Adrenal gland (tissue), 12 donors: ENCODE measurements around the gene ARHGAP18. TPM values are rescaled to one million over a fixed set of nuclear protein-coding genes. Genes with fewer than 3 reads are reported as not detected.
A peak's percentile ranks its signal among the peaks of the same experiment; 100 is the strongest.

Experiments used
- DNase-seq, 7 donors: peaks; one replicate each; pipeline ENCODE4 v3.0.0-alpha.2; 2019 to 2020
- H3K27ac ChIP-seq, 5 donors: fragments of 200-600 bp; sonication (generic) in 4 of 5; 1 replicate in 3 of 5; 2 replicates in 2 of 5; pipeline versions ENCODE4 v1.5.1 to v1.8.0; 2016 to 2020; ENCODE audit warnings: mild to moderate bottlenecking in 1 of 5
- H3K27me3 ChIP-seq: fragments of 200-600 bp; 2 replicates; pipeline ENCODE4 v1.8.0; 2021
- H3K36me3 ChIP-seq, 2 donors: fragments of 200-600 bp; replicated peaks in 1 of 2; 1 replicate in 1 of 2; 2 replicates in 1 of 2; pipeline versions ENCODE4 v1.5.1 to v1.8.0; 2018 to 2022
- H3K4me1 ChIP-seq, 2 donors: fragments of 200-600 bp; replicated peaks in 1 of 2; 1 replicate in 1 of 2; 2 replicates in 1 of 2; pipeline versions ENCODE4 v1.5.1 to v1.8.0; 2018 to 2021
- H3K4me3 ChIP-seq, 4 donors: fragments of 200-600 bp; sonication (generic) in 3 of 4; one replicate each; pipeline ENCODE4 v1.5.1; 2016 to 2018
- H3K9me3 ChIP-seq, 3 donors: fragments of 200-600 bp; sonication (generic) in 1 of 3; replicated peaks in 1 of 3; 1 replicate in 2 of 3; 2 replicates in 1 of 3; pipeline versions ENCODE4 v1.5.1 to v1.8.0; 2016 to 2021
- CTCF ChIP-seq, 6 experiments: fragments of 450-650 bp in 4 of 6; fragments of 200-600 bp in 2 of 6; sonication (generic) in 1 of 6; IDR thresholded peaks; 1 replicate in 5 of 6; 2 replicates in 1 of 6; pipeline versions ENCODE4 v1.5.1 to v1.8.0; 2016 to 2021; ENCODE audit warnings: antibody characterized with exemption in 6 of 6, mild to moderate bottlenecking in 2 of 6, moderate library complexity in 1 of 6
- POLR2A ChIP-seq, 2 donors: fragments of 450-650 bp; IDR thresholded peaks; one replicate each; pipeline ENCODE4 v1.6.1; 2017; ENCODE audit warnings: antibody characterized with exemption in 2 of 2, mild to moderate bottlenecking in 2 of 2, moderate library complexity in 1 of 2
- WGBS, 4 donors: extraction: QIAGEN DNeasy Blood & Tissue Kit in 2 of 4; methylation state at CpG; one replicate each; pipeline versions ENCODE4 v1.1.5 to v1.1.7; 2013 to 2017; 5-methylcytosine and 5-hydroxymethylcytosine counted together
- intact Hi-C, 2 donors: fragments of 100-400 bp; cut with DNase I; formaldehyde crosslinking; loops; one replicate each; pipeline versions ENCODE4 v1.14.1 to v1.15.0; 2022 to 2023
- polyA plus RNA-seq, 3 donors: library from polyadenylated mRNA; stranded (reverse); fragments of 200-250 nt in 2 of 3; fragments of 350-450 nt in 1 of 3; fragmentation: Illumina TruSeq in 1 of 3; extraction: RNeasy Lipid Tissue Mini Kit (QIAGEN cat#74804) in 1 of 3; gene quantifications; one replicate each; pipeline ENCODE4 v1.2.3, GENCODE V29; 2013 to 2014
- total RNA-seq, 9 donors: library from RNA; depleted of rRNA in 4 of 9; stranded (reverse); fragments of >200 nt in 4 of 9; fragments of 120-200 nt in 1 of 9; fragmentation: NEBNext Ultra II Directional in 1 of 9; extraction: Animal tissue kit (Norgen Biotek cat#: 25700) in 1 of 9; gene quantifications; one replicate each; pipeline versions ENCODE4 v1.1.0 to v1.2.4, GENCODE V29; 2013 to 2023
- donor health status: healthy with polysubstance abuse.
- donor health status: Bipolar disorder and iron deficiency.
- donor health status: DM: yes; HTN: yes; CAD: no.
- donor health status: DM: no; HTN: no; CAD: no.
- donor health status: DM: no; HTN: no; CAD: no.
- donor health status: DM: yes; HTN: yes; CAD: no.

The ARHGAP18 gene
- total and polyA plus RNA-seq, 12 donors = 22.0 to 101 (median 75.8) TPM

DNA sequence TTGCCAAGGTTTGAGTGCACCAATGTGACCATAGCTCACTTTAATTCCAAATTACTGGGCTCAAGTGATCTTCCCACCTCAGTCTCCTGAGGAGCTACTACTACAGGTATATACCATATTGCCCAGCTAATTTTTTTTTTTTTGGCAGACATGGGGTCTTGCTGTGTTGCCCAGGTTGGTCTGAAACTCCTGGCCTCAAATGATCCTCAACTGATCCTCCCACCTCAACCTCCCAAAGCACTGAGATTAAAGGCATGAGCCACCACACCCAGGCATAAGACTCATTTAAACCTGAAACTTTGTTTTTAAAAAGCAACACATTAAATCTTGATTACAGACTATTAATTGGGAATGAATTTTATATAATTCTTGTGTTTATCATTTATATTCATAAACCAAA, 67.7 kb downstream of the ARHGAP18 start:
- H3K4me3 ChIP-seq = no peak overlapping the region
- H3K36me3 ChIP-seq = no peaks in the 10 kb centered on the region
- H3K27me3 ChIP-seq = no peaks in the 10 kb centered on the region
- intact Hi-C loops = no loop called here
- peaks cover 60 to 73% of the 10 kb centered on the region in 2 donors for H3K4me1 ChIP-seq
- no peak overlapping the region for H3K27ac ChIP-seq
- no peaks in the 10 kb centered on the region for H3K9me3 ChIP-seq
- no peak for TF ChIP-seq POLR2A (IDR thresholded peaks at IDR 0.05)
- DNase-seq = no peak

DNA sequence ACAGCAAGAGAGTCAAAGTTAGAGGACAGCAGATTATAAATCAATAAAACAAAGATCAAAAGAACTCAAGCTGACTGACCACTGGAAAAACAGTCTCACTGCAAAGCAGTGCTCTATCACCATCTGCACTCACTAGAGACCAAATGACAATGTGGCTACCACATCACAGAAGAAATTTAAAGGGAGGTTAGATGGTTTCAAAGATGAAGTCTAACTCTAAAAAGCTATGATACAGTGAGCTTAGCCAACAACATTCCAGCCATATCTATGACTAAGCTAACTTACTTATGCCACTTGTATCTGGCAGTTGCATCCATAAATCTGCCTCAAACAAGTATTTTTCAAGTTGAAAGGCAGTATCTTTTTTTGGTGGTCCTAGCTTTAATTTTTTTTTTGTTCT, 68.6 kb downstream of the ARHGAP18 start:
- Histone ChIP-seq H3K36me3 (no peaks in the 10 kb centered on the region), H3K27me3 (no peaks in the 10 kb centered on the region), H3K9me3 (no peaks in the 10 kb centered on the region), H3K4me1 (peaks cover 53 to 64% of the 10 kb centered on the region in 2 donors), H3K4me3 (no peak overlapping the region), H3K27ac (peak overlapping the region in 2 of 5 donors; percentile 20 to 48)
- intact Hi-C loops = no loop called here
- DNase-seq = no peak
- no peak for TF ChIP-seq CTCF (IDR thresholded peaks at IDR 0.05)
- TF ChIP-seq POLR2A (IDR thresholded peaks at IDR 0.05) = no peak

DNA sequence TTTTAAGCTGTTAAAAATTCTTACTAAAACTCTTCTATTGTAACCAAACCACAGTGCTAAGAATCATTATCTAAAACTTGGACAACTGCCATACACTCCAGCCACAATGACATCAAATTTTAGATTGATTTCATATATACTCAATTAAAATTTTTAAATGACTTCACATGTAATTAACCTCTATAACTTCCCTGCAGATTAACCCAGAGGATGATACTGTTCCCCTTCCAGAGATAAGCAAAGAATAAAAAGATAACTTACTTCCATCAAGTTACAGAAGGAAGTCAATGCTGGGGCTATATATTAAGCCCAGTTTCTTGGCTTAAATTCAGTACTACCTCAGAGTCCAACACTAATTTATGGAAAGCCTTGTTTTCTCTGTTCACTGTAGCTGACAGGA, 71.3 kb downstream of the ARHGAP18 start:
- Histone ChIP-seq H3K4me3 (no peak overlapping the region), H3K36me3 (no peaks in the 10 kb centered on the region), H3K9me3 (no peaks in the 10 kb centered on the region), H3K27me3 (no peaks in the 10 kb centered on the region), H3K27ac (peak overlapping the region in 4 of 5 donors; percentile 65 to 81 (median 72)), H3K4me1 (peaks cover 32 to 43% of the 10 kb centered on the region in 2 donors)
- no peak for DNase-seq
- intact Hi-C loops = no loop called here
- TF ChIP-seq CTCF (IDR thresholded peaks at IDR 0.05) = no peak
- no peak for TF ChIP-seq POLR2A (IDR thresholded peaks at IDR 0.05)

GRCh38 chr6:129638055-129638684, 71.8 kb downstream of the ARHGAP18 start:
- peak overlapping the region; percentile 11 to 81 (median 68) for H3K27ac ChIP-seq
- no peak overlapping the region for H3K4me3 ChIP-seq
- no peaks in the 10 kb centered on the region for H3K36me3 ChIP-seq
- TF ChIP-seq POLR2A (IDR thresholded peaks at IDR 0.05) = peak in 1 of 2 donors; percentile 43
- TF ChIP-seq CTCF (IDR thresholded peaks at IDR 0.05) = no peak
- DNase-seq = peak; percentile 38 to 77 (median 63)
- 19 to 23% (median 20%) methylated on average over 8 of the region's 8 CpGs for WGBS, 4 donors
- no peaks in the 10 kb centered on the region for H3K9me3 ChIP-seq
- no peaks in the 10 kb centered on the region for H3K27me3 ChIP-seq
- intact Hi-C loops = no loop called here
- H3K4me1 ChIP-seq = peaks cover 30 to 38% of the 10 kb centered on the region in 2 donors
